Stimulated activated CD4-positive, alpha-beta T cell treated with anti-CD3 and anti-CD28 coated beads, Interleukin-12 subunit alpha, Interleukin-12 subunit beta, amount 100 ng/mL, for 48 hours (primary cell): Measurements from ENCODE around the gene PTGES2.
"Not testable (repeated sequence)": the region's sequence is repeated elsewhere in the genome, so short reads cannot be mapped to it uniquely, and the experiment has no call there.

Source experiments
- DNase-seq, 3 donors: peaks; one replicate each; pipeline ENCODE4 v3.0.0-alpha.2; 2020; ENCODE audit warnings: low read depth in 2 of 3, low spot score in 1 of 3

Gene PTGES2

DNA sequence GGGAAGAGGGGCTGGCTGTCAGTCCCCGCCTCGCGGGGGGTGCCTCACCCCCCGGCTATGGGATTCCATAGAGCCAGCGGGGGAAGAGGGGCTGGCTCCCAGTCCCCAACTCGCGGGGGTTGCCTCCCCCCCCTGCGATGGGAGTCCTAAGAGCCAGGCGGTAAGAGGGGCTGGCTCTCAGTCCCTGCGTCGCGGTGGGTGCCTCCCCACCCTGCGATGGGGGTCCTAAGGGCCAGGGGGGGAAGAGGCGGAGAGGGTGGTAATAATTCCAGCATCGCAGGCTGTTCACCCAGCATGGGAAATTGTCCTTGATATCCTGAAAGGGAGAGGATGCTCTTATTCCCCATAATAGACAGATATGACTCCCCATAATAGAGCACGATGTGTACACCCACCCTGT is 12.1 kb upstream of the PTGES2 start:
- DNase-seq: no peak

DNA sequence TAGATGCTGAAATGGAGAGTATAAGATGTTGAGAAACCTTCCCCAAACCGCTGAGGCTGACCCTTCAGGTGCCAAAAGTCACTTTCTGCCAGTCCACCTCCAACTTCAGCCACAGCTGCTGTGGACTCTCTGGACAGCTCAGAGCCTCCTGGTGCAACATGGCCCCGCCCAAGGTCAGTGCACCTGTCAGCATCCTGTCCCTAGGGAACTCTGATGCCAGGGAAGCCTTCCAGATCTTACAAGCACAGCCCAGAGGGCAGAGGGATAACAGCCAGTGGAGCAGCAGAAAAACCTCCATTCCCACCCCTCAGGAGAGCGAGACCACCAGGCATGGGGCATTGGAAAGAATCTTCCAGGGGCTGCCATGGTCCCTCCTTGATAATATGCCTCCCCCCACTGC is 10.5 kb upstream of the PTGES2 start:
- no peak for DNase-seq

DNA sequence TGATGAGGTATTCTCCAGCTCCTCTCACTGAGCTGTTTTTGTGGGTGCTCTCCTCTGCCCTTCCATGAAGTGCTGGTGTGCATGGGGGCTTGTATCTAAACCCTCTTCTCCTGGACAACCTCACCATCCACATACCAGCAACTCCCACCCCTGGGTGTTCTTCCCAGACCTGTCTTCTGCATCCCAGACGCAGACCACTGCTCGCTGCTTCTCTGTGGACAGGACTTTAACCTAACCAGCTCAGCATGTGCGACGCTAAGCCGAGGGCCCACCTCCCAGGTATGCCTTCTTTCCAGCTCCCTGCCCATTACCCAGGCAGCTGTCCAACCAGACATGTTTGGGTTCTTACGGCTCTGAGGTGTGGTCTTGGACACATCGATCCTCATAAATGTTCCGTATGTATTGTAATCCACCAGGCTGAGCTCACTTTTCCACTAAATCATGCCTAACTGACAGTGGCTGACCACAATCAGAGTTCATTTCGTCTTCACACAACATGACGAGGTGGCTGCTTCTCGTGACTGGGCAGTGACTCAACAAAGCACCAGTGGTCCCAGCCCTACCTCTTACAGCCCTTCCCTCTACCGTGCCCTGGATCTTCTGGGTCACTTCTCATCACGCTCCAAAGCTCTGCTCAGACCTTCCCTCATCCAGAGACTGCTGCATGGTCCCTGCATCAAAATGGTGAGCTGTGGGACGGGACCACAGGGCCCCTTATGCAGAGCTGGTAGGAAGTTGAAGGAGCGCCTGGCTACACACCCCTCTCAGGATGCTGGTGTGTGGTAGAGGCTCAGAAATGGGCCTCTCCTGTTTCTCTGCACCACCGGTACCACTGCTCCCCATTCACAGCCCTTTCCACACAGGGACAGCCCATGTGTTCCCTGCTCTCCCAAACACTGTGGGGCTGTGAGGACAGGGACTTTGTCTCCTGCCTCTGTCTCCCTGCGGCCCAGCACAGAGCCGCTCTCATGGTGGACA is 9.6 kb upstream of the PTGES2 start:
- DNase-seq: no peak

DNA sequence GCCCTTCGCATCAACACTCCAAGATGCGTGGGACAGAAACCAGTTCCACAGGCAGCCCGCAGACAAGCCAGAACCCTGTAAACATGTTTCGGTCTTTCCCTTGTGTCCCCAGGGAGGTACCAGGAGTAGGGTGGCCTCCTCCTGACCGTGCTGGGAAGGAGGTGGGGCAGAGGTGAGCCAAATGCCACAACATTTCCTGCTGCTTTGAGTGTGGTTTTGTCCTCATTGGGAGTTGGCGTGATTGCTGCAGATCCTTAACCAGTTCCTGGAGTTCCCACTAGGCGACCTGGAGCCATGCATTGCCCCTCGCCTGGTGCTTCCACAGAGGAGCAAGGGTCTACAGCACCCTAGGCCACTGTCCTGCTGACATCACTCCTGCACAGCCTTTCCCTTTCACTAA is 8.0 kb upstream of the PTGES2 start:
- not testable (repeated sequence) for DNase-seq

DNA sequence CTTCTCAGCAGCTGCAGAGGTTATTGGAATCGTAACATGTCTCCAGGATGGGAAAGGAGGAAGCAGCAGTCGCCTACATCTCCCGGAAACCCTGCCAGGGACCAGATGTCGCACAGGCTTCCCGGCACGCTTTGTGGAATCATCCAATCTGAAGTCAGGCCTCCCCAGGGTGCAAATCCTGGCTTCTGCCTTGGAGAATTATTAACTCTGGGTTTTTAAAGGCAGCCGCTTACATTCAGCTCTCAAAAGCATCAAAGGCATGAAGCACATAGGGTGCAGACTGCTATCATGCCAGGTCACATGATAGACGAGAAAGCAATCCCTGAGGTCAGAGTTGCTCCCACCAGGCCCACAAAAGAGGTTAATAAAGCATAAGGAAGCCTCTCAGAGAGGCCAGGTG is 4.6 kb upstream of the PTGES2 start:
- DNase-seq: not testable (repeated sequence)

DNA sequence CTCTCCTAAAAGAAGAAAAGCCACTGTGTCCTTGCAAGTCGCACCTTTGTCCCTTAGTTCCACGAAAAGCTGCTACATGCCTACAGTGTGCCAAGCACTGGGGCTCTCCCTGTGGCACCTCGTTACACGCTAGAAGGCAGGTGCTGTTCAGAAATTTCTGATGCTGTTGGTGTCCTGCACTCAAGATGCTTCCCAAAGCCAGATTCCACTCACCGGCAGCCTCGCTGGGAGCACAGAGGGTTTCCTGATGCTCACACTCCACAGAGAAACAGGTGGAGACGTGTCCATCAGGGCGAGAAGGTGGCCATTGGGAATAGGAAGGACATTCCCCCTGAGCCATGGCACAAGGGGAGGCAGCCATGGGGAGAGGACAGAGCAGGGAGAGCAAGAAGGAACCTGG is 3.8 kb upstream of the PTGES2 start:
- not testable (repeated sequence) for DNase-seq

DNA sequence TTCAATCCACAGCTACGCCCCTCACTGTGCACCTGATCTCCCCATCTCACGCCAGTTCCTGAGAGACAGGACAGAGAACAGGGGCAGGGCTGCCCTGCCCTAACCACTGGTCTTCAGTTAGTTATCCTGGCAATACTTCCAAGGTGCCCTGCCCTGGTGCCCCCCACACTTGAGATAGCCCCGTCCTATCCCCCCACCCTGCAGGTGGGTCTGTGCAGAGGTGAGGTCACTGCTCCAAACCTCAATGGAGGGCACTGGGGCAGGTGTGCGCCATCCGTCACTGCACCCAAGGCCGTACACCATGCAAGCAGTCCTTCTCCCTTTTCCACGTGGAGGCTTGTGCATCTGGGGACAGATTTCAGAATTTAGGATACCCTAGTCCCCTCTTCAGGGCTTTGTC is 3.1 kb upstream of the PTGES2 start:
- DNase-seq: not testable (repeated sequence)

DNA sequence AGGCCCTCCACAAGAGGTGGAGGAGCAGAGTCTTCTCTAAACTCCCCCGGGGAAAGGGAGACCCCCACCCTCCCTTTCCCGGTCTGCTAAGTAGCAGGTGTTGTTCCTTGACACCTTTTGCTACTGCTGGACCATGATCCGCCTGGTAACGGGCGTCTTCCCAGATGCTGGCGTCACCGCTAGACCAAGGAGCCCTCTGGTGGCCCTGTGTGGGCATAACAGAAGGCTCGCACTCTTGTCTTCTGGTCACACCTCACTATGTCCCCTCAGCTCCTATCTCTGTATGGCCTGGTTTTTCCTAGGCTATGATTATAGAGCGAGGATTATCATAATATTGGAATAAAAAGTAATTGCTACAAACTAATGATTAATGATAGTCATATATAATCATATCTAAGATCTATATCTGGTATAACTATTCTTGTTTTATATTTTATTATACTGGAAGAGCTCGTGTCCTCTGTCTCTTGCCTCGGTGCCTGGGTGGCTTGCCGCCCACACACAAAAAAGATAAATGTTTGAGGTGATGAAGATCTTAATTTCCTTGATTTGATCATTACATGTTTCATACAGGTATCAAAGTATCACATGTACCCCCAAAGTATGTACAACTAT is 2.6 kb upstream of the PTGES2 start:
- DNase-seq: peak; percentile 35 to 48 (median 42)

DNA sequence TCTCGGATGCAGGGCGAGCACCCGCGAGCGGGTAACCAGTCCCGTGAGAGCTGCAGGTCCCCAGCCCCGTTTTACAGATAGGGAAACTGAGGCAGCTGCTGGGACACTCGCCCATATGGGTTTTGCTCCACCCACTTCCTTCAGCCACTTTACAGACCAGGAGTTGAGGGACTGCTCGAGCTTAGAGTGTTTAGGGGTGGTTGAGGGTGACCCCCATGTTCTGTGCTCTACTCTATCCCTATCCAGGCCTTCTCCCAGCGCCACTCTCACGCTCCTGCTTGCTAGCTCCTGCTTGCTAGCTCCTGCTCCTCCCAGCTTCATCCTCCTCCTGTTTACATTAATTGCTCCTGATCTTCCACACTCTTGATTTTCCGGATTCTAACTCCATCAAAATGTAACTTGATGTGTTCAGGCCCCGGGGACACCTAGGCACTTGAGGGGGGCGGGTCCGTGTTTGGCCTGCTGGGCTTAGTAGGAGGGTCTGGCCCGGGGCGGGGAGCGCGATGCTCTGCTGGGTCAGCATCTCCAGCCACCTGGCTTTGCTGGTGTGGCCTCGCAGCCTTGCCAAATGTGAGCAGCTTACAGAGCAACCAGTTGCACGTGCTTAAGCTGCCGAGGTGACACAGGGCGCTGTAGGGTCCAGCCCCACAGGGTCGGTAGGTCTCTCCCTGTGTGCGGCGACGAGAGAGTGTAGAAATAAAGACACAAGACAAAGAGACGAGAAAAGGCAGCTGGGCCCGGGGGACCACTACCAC is 1.5 kb upstream of the PTGES2 start:
- no peak for DNase-seq

DNA sequence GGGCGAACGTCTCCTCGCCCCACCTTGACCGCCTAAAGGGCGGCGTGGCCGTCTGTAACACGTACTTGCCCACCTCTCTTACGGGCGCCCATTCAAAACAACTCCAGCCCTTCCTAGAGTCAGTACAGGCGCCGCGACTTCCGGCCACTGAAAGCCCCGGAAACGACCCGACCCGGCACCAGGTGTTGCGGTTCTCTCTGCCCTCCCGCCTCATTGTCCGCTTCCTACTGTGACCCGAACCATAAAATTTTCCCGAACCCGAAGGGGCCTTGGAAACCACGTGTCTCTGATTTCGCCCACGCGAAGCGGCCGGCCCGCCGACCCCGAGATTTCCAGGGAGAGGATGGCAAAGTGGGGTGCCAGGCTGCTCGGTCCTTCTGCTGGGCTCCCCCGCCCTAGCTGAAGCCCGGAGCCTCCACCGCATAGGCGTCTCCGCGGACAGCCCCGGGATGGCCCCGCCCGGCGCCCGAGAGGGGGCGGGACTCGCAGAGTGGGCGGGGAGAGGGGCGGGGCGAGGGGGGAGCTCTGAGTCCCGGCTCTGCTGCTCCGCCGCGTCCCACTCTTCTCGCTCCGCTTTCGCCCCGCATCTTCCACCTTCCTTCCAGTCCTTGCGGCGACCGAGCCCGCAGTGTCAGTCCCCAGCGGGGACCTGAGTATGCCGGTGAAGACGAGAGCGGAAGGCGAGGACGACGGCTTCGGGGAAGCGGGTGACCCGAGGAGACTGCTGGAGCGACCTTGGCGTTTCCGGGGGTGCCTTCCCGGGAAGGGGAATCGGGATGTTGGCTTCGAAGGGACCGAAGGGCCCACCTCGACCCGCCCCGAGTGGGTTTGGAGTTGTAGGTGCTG is 684 bp upstream of the PTGES2 start:
- peak; percentile 72 to 78 (median 72) for DNase-seq

DNA sequence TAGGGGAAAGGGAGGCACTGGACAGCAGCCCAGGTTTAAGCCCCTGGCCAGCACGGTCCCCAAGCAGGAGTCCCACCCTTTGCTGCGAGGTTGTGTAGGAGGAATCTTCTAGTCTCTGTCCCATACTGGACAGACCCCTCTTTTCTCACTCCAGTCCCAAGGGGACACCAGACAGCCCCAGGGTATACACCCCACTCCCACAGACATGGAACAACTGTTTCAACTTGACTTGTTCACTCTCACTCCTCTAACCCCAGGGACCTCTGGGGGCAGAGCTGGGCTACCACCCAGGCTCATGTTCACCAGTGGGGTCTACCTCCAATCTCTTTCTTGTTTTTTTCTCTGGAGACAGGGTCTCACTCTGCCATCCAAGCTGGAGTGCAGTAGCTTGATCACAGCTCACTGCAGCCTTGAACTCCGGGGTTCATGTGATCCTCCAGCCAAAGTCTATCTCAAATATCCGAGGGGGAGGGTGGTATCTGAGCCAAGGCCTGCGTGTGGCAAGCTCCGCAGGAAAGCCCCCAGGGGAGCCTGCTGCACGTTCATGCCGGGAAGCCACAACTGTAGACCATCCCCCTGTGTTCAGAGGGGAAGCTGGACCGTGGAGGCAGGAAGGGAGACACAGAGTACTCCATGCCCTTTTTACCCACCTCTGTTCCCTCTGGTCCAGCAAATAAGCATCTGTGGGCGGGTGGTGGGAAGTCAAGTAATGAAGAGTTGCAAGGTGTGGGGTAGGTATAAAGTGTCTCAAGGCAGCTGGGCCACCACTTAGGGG is 1.8 kb downstream of the PTGES2 start:
- DNase-seq: no peak

DNA sequence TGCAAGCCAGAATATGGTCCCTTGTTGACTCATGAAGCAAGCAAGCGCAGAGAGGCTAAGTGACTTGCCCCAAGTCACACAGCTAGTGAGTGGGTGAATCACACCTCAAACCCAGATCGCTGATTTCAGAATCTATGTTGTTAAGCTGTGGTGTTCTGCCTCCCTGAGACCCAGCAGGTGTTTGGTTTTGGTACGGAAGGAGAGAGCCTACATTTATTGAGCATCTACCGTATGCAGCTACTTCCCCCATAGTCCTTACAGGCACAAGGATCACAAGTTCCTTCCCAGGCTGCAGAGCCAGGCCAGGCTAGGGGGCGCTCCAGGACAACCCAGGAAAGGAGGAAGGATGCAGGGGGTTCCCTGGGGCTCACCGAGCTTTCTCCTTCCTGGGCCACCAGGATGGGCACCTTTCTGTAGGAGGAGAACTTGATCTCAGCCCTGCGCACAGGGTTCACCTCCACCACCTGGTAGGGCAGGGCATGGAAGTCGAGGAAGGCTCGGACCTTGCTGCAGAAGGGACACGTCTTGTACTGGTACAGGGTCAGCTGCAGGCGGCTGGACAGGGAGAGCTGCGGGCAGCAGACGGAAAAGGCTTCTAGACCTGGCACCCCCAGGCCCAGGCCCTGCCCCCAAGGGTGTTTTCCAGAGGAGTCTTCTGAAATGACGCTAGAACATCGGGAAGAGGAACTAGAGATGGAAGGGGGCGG is 2.5 kb downstream of the PTGES2 start:
- peak in 2 of 3 donors; percentile 34 to 52 for DNase-seq

DNA sequence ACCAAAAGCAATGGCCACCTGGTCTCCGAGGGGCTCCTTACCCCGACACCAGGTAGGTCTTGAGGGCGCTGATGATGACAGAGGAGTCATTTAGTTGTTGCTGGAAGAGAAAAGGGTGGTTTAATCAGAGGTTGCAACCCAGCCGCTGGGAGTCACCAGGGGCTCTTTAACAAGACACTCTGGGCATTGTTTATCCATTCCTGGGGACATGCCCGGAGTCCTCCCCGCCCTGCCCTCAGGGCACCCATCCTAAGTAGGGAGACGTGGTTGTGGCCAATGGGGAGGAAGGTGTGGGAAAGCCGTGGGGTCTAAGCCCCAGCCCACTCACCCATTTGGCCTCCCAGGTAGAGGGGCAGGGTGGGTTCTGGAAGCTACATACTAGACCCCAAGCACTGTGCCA is 3.1 kb downstream of the PTGES2 start:
- DNase-seq: no peak

DNA sequence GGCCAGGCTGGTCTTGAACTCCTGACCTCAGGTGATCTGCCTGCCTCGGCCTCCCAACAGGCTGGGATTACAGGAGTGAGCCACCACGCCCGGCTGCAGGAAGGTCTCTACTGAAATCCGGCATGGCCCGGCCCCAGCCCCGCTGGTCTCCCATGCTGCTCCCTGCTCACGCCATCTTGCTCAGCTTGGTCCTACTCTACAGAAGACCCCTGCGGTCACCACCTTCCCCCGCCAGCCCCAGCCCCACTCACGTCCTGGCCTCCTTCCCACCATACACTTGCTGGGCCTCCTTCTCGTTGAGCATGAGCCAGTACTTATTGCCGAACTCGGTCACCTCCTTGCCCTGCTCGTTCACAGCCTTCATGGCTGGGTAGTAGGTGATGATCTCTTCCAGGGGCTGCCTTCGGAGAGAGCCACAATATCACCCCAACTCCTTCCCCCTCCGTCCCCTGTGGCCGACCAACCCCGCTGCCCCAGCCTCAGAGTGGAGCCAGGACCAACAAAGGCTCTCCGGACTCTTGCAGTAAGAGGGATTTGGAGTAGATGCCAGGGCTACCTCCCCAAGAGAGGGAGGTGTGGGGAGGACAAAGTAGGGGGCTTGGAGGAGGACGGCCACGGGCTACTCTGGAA is 4.0 kb downstream of the PTGES2 start:
- DNase-seq: no peak

DNA sequence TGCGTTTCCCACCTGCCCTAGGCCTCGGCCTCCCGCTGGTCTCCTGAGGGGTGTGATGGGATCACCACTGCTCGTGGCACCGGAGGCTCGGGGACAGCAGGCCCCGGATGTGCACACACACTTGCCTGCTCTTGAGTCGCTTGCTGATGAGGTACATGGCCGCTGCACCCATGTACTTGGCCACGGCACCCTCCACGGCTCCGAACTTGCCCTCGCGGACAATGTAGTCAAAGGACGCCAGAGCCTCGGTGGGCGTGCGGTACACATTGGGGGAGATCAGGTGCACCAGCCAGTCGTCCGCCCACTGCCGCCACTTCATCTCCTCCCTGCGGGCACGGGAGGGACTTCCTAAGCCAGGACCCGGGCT is 4.7 kb downstream of the PTGES2 start:
- DNase-seq: no peak

DNA sequence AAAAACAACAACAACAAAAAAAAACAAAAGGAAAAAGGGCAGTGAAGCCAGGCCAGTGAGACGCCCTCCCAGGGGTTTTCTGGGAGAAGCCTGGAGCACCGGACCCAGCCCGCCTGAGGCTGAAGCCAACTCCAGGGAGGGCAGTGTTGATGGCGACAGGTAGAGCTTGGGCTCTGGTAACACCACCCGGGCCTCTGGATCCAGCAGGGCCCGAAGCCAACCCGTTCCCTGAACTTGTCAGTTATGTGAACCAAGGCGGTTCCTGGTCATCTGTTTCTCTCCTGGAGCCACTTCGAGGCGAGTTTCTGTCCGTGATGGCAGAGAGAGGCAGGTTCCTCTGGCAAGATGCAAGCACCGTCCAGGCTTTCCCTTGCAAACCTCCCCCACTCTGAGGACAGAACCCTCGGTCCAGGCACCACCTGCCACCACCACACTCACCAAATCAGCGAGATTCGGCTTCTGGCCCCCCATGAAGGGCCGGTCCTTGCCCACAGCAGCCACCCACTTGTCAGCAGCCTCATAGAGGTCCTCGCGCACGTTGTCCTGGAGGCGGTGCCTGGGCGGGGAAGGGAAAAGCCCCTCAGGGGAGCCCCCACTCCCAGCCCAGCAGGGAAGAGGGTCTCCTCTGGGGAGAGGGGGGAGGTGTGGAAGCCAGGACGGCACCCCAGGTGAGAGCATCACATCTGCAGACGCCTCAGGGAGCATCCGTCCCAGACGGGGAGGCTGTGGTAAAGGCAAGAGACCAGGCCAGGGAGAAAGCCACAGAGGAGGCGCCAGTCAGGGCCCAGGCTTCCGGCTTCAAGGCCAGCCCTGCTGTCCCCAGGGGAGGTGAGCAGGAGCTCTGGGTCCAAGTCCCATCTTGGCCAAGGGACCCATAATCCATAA is 5.4 kb downstream of the PTGES2 start:
- DNase-seq: no peak

DNA sequence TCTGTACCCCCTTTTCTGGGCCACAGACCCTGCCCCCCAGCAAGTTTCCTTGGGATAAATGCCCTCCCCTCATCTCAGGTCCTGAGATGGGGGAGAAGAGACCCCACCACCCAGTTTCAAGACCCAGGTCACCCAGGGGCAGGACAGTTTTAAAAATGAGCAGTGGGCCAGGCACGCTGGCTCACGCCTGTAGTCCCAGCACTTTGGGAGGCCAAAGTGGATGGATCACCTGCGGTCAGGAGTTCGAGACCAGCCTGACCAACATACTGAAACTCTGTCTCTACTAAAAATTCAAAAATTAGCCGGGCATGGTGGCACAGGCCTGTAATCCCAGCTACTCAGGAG is 6.1 kb downstream of the PTGES2 start:
- no peak for DNase-seq
